Hippocampal formation (tissue), 2 donors: ENCODE measurements around the gene IL10RB.

Experiments
- DNase-seq, 2 donors: peaks; one replicate each; lab custom pipeline; 2025; lab: John Stamatoyannopoulos, UW

The IL10RB gene

GRCh38 chr21:33267250-33267649 lies 1.1 kb downstream of the IL10RB start:
- no peak for DNase-seq

GRCh38 chr21:33268393-33268736 lies 2.2 kb downstream of the IL10RB start:
- no peak for DNase-seq

GRCh38 chr21:33268737-33269441 lies 2.7 kb downstream of the IL10RB start:
- DNase-seq, result no peak

- no peak for DNase-seq
Measured at GRCh38 chr21:33270986-33271385, 4.8 kb downstream of the IL10RB start.

GRCh38 chr21:33273044-33273443 lies 6.9 kb downstream of the IL10RB start:
- no peak for DNase-seq

- no peak for DNase-seq
Measured at GRCh38 chr21:33278721-33279120, 12.6 kb downstream of the IL10RB start.

GRCh38 chr21:33279330-33279820 lies 13.2 kb downstream of the IL10RB start:
- no peak for DNase-seq

- no peak for DNase-seq
Measured at GRCh38 chr21:33281096-33281652, 15.0 kb downstream of the IL10RB start.

GRCh38 chr21:33283203-33283602 lies 17.0 kb downstream of the IL10RB start:
- DNase-seq, result no peak

GRCh38 chr21:33286076-33286475 lies 19.9 kb downstream of the IL10RB start:
- no peak for DNase-seq

- DNase-seq, result no peak
Measured at GRCh38 chr21:33286600-33287456, 20.7 kb downstream of the IL10RB start.

- DNase-seq, result no peak
Measured at GRCh38 chr21:33289199-33289819, 23.1 kb downstream of the IL10RB start.

GRCh38 chr21:33290441-33290840 lies 24.3 kb downstream of the IL10RB start:
- DNase-seq, result no peak

- DNase-seq, result no peak
Measured at GRCh38 chr21:33291686-33292085, 25.5 kb downstream of the IL10RB start.

GRCh38 chr21:33292724-33293123 lies 26.6 kb downstream of the IL10RB start:
- DNase-seq, result no peak

- DNase-seq, result peak in 1 of 2 donors; percentile 6
Measured at GRCh38 chr21:33293136-33293535, 27.0 kb downstream of the IL10RB start.

- DNase-seq, result no peak
Measured at GRCh38 chr21:33293811-33294216, 27.6 kb downstream of the IL10RB start.

GRCh38 chr21:33296156-33296555 lies 30.0 kb downstream of the IL10RB start:
- DNase-seq, result no peak

GRCh38 chr21:33299181-33299752 lies 33.1 kb downstream of the IL10RB start:
- DNase-seq, result no peak

GRCh38 chr21:33300701-33301631 lies 34.8 kb downstream of the IL10RB start:
- peak; percentile 1 to 30 for DNase-seq

- no peak for DNase-seq
Measured at GRCh38 chr21:33301632-33302002, 35.5 kb downstream of the IL10RB start.
